OCI-LY7 (cell line): Measurements from ENCODE around the gene TAGLN2.

ENCODE experiments used
- CTCF ChIP-seq: fragments of 200-600 bp; sonication (generic); conservative IDR thresholded peaks from 2 replicates; pipeline ENCODE4 v1.5.1; 2014; ENCODE audit warnings: mild to moderate bottlenecking, antibody characterized with exemption, low read length, moderate library complexity, mixed read lengths
- EZH2phosphoT487 ChIP-seq: fragments of 200-600 bp; sonication (generic); IDR thresholded peaks from 2 replicates; pipeline ENCODE4 v1.6.1; 2018; ENCODE audit warnings: low read depth, borderline replicate concordance, mild to moderate bottlenecking, mixed run types, antibody characterized with exemption, low read length, moderate library complexity, mixed read lengths

GRCh38 chr1:159959451-159959850 is 34.1 kb upstream of the TAGLN2 start:
- no peak for TF ChIP-seq CTCF
- TF ChIP-seq EZH2phosphoT487, result no peak
